ENCODE results near the gene ERP44. TPM values are rescaled to one million over a fixed set of nuclear protein-coding genes. Genes with fewer than 3 reads are reported as not detected.
"Not testable (repeated sequence)": the region's sequence is repeated elsewhere in the genome, so short reads cannot be mapped to it uniquely, and the experiment has no call there.

ERP44 gene
- total RNA-seq, 2 donors from 2014 or later, result 27.8 to 30.2 TPM

GRCh38 chr9:100084734-100085133 is 14.1 kb downstream of the ERP44 start:
- Histone ChIP-seq H3K27me3 (no peaks in the 10 kb centered on the region), H3K9me3 (no peaks in the 10 kb centered on the region), H3K9ac (ENCODE audit: low read depth in 2 of 2, low read length in 2 of 2) (no peak overlapping the region), H3K36me3 (no peaks in the 10 kb centered on the region), H3K4me1 (no peaks in the 10 kb centered on the region), H3K4me3 (no peak overlapping the region), H3K27ac (no peak overlapping the region)
- no peak for DNase-seq
- no peak for TF ChIP-seq CTCF (IDR thresholded peaks at IDR 0.05)
- intact Hi-C loops (cut with DNase I), result no loop called here

GRCh38 chr9:100084128-100084453 is 14.7 kb downstream of the ERP44 start:
- Histone ChIP-seq H3K36me3 (no peaks in the 10 kb centered on the region), H3K4me3 (no peak overlapping the region), H3K27me3 (no peaks in the 10 kb centered on the region), H3K9me3 (no peaks in the 10 kb centered on the region), H3K4me1 (no peaks in the 10 kb centered on the region), H3K27ac (no peak overlapping the region), H3K9ac (ENCODE audit: low read depth in 2 of 2, low read length in 2 of 2) (no peak overlapping the region)
- intact Hi-C loops (cut with DNase I), result no loop called here
- no peak for DNase-seq
- TF ChIP-seq CTCF (IDR thresholded peaks at IDR 0.05), result no peak

DNA sequence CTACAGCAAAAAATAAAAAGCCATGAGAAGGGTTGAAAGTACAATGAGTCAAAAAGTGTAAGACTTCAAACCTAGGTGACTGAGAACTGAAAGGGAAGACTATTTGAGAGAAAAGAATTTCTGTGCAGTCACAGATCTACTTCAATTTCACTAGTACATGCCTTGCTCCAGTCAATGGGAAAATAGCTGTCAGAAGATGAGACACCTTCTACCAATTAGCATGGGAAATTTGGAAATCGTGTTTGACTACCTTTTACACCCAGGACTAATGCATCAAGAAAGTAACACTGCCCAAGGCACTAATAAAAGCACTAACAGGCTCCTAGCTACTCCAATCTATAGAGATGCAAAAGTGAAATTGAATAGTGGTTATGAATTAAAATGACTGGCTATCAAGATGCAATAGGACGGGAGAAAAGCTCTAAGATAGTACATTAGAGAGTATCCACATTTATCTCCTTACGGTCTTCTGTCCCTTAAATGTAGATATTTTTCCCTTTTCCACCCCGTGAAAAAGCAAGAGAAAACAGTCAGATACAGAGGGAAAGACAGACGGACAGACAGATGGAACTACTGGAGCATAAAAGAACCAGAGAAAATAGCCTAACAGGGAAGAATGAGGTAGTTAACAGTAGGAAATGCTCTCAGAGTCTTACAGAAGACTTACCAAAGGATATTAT is 15.2 kb downstream of the ERP44 start:
- no peaks in the 10 kb centered on the region for H3K4me1 ChIP-seq
- no peaks in the 10 kb centered on the region for H3K9me3 ChIP-seq
- H3K36me3 ChIP-seq, result no peaks in the 10 kb centered on the region
- H3K9ac ChIP-seq (ENCODE audit: low read depth in 2 of 2, low read length in 2 of 2), result no peak overlapping the region
- no peak for DNase-seq
- H3K27ac ChIP-seq, result no peak overlapping the region
- no peak for TF ChIP-seq CTCF (IDR thresholded peaks at IDR 0.05)
- no peak overlapping the region for H3K4me3 ChIP-seq
- intact Hi-C loops (cut with DNase I), result no loop called here
- H3K27me3 ChIP-seq, result no peaks in the 10 kb centered on the region

DNA sequence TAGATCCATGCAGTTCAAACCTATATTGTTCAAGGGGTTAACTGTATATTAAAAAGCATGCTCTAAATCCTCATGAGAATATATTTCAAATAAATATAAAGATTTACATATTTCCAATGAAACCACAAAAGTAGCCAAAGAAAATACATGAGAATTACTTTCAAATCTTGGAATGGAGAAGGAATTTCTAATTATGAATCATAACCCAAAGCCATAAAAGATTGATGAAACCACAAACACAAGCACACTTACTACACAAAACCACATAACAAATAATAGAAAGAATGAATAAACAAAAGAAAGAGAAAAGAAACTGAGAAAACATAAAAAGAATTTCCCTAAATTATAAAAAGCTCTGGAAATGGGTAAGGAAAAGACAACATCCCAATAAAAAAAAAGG is 16.0 kb downstream of the ERP44 start:
- no peak overlapping the region for H3K4me3 ChIP-seq
- no peak overlapping the region for H3K9ac ChIP-seq (ENCODE audit: low read depth in 2 of 2, low read length in 2 of 2)
- H3K9me3 ChIP-seq, result no peaks in the 10 kb centered on the region
- no peak for DNase-seq
- intact Hi-C loops (cut with DNase I), result no loop called here
- H3K4me1 ChIP-seq, result no peaks in the 10 kb centered on the region
- H3K27me3 ChIP-seq, result no peaks in the 10 kb centered on the region
- H3K27ac ChIP-seq, result no peak overlapping the region
- no peak for TF ChIP-seq CTCF (IDR thresholded peaks at IDR 0.05)
- no peaks in the 10 kb centered on the region for H3K36me3 ChIP-seq

DNA sequence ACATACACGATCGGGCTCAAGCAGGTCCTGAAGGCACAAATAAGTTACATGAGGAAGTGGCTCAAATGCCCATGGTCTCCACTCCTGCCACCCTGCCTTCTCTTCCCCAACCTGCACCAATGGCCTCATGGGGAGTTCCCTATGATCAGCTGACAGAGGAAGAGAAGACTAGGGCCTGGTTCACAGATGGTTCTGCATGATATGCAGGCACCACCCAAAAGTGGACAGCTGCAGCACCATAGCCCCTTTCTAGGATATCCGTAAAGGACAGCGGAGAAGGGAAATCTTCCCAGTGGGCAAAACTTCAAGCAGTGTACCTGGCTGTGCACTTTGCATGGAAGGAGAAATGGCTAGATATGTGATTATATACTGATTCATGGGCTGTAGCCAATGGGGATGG is 22.5 kb downstream of the ERP44 start:
- H3K36me3 ChIP-seq; intact Hi-C loops (cut with DNase I); H3K27me3 ChIP-seq; H3K4me3 ChIP-seq; H3K27ac ChIP-seq; H3K4me1 ChIP-seq; H3K9me3 ChIP-seq; DNase-seq; H3K9ac ChIP-seq (ENCODE audit: low read depth in 2 of 2, low read length in 2 of 2): not testable (repeated sequence)

- DNase-seq, result no peak
- H3K9me3 ChIP-seq, result no peaks in the 10 kb centered on the region
- no peak overlapping the region for H3K4me3 ChIP-seq
- no peak overlapping the region for H3K27ac ChIP-seq
- H3K4me1 ChIP-seq, result no peaks in the 10 kb centered on the region
- TF ChIP-seq CTCF (IDR thresholded peaks at IDR 0.05), result no peak
- no peak overlapping the region for H3K9ac ChIP-seq (ENCODE audit: low read depth in 2 of 2, low read length in 2 of 2)
- no peaks in the 10 kb centered on the region for H3K36me3 ChIP-seq
- H3K27me3 ChIP-seq, result no peaks in the 10 kb centered on the region
- intact Hi-C loops (cut with DNase I), result no loop called here
These were observed 23.8 kb downstream of the ERP44 start for GRCh38 chr9:100074989-100075388.

Measured in colonic mucosa (tissue), 4 donors.